H9 (cell line): ENCODE measurements around the gene PRSS50. TPM values are rescaled to one million over a fixed set of nuclear protein-coding genes. Genes with fewer than 3 reads are reported as not detected.

Experiments
- DNase-seq: peaks from one replicate; pipeline ENCODE4 v3.0.0-alpha.2; 2017
- H2AFZ ChIP-seq: one replicate; pipeline ENCODE4 v1.6.1; 2013; ENCODE audit warnings: mild to moderate bottlenecking, low read length, control low read depth, moderate library complexity
- H2AK5ac ChIP-seq: 2 replicates; pipeline ENCODE4 v1.6.1; 2013; ENCODE audit warnings: low read length, control low read depth, mixed read lengths; ENCODE audit not compliant: insufficient read length
- H2BK120ac ChIP-seq: one replicate; pipeline ENCODE4 v1.6.1; 2013; ENCODE audit warnings: low read depth, mild to moderate bottlenecking, low read length, control low read depth, inconsistent platforms; ENCODE audit not compliant: poor library complexity, severe bottlenecking
- H2BK12ac ChIP-seq: 2 replicates; pipeline ENCODE4 v1.6.1; 2013; ENCODE audit warnings: low read length, control low read depth, mixed read lengths, low read depth; ENCODE audit not compliant: insufficient read length
- H2BK15ac ChIP-seq: 2 replicates; pipeline ENCODE4 v1.6.1; 2013; ENCODE audit warnings: low read depth, low read length, control low read depth
- H2BK20ac ChIP-seq: one replicate; pipeline ENCODE4 v1.6.1; 2013; ENCODE audit warnings: low read depth, mild to moderate bottlenecking, low read length, control low read depth, inconsistent platforms; ENCODE audit not compliant: poor library complexity, severe bottlenecking
- H2BK5ac ChIP-seq: 2 replicates; pipeline ENCODE4 v1.6.1; 2013; ENCODE audit warnings: low read length, control low read depth, mixed read lengths; ENCODE audit not compliant: insufficient read length
- H3K14ac ChIP-seq: 2 replicates; pipeline ENCODE4 v1.6.1; 2013; ENCODE audit warnings: low read length, control low read depth; ENCODE audit not compliant: insufficient read depth
- H3K18ac ChIP-seq: 2 replicates; pipeline ENCODE4 v1.6.1; 2013; ENCODE audit warnings: low read depth, mild to moderate bottlenecking, mixed read lengths, low read length, control low read depth; ENCODE audit not compliant: insufficient read length
- H3K23ac ChIP-seq: 2 replicates; pipeline ENCODE4 v1.6.1; 2013; ENCODE audit warnings: low read length, control low read depth, mixed read lengths, low read depth; ENCODE audit not compliant: insufficient read length
- H3K23me2 ChIP-seq: 2 replicates; pipeline ENCODE4 v1.6.1; 2013; ENCODE audit warnings: low read depth, mild to moderate bottlenecking, mixed read lengths, low read length, control low read depth; ENCODE audit not compliant: insufficient read length, poor library complexity, severe bottlenecking
- H3K27ac ChIP-seq: 2 replicates; pipeline ENCODE4 v1.5.1; 2013; ENCODE audit warnings: low read length, control low read depth, mixed read lengths, low read depth; ENCODE audit not compliant: insufficient read length
- H3K27me3 ChIP-seq: 2 replicates; pipeline ENCODE4 v1.6.1; 2013; ENCODE audit warnings: low read length, control low read depth, inconsistent platforms; ENCODE audit not compliant: insufficient read depth
- H3K4ac ChIP-seq: 2 replicates; pipeline ENCODE4 v1.6.1; 2013; ENCODE audit warnings: low read depth, mild to moderate bottlenecking, control low read depth, inconsistent platforms, low read length, moderate library complexity
- H3K4me1 ChIP-seq: 2 replicates; pipeline ENCODE4 v1.6.1; 2013; ENCODE audit warnings: low read length, control low read depth, inconsistent platforms; ENCODE audit not compliant: insufficient read depth
- H3K4me2 ChIP-seq: 2 replicates; pipeline ENCODE4 v1.6.1; 2013; ENCODE audit warnings: low read length, control low read depth, mixed read lengths; ENCODE audit not compliant: insufficient read length, insufficient read depth
- H3K56ac ChIP-seq: 2 replicates; pipeline ENCODE4 v1.6.1; 2013; ENCODE audit warnings: low read depth, mild to moderate bottlenecking, mixed read lengths, low read length, control low read depth; ENCODE audit not compliant: insufficient read length
- H3K79me1 ChIP-seq: 2 replicates; pipeline ENCODE4 v1.6.1; 2013; ENCODE audit warnings: low read depth, mild to moderate bottlenecking, moderate library complexity, low read length, control low read depth, inconsistent platforms; ENCODE audit not compliant: insufficient read depth, poor library complexity, severe bottlenecking
- H3K79me2 ChIP-seq: 2 replicates; pipeline ENCODE4 v1.6.1; 2013; ENCODE audit warnings: low read length, control low read depth, inconsistent platforms; ENCODE audit not compliant: insufficient read depth
- H3K9ac ChIP-seq: 2 replicates; pipeline ENCODE4 v1.6.1; 2013; ENCODE audit warnings: low read length, control low read depth, mixed read lengths; ENCODE audit not compliant: insufficient read length; ENCODE audit errors: extremely low read depth
- H3K9me3 ChIP-seq: one replicate; pipeline ENCODE4 v1.6.1; 2013; ENCODE audit warnings: low read depth, low read length, inconsistent platforms; ENCODE audit not compliant: control insufficient read depth
- H3T11ph ChIP-seq: one replicate; pipeline ENCODE4 v1.6.1; 2013; ENCODE audit warnings: mild to moderate bottlenecking, low read length, control low read depth, inconsistent platforms
- H4K20me1 ChIP-seq: one replicate; pipeline ENCODE4 v1.6.1; 2013; ENCODE audit not compliant: control insufficient read depth, insufficient read length, insufficient read depth
- H4K5ac ChIP-seq: 2 replicates; pipeline ENCODE4 v1.6.1; 2013; ENCODE audit warnings: low read depth, mild to moderate bottlenecking, mixed read lengths, low read length, control low read depth; ENCODE audit not compliant: insufficient read length
- H4K8ac ChIP-seq: replicated peaks from 2 replicates; pipeline ENCODE4 v1.6.1; 2013; ENCODE audit warnings: low read length, control low read depth, mixed read lengths, low read depth; ENCODE audit not compliant: insufficient read length
- H4K91ac ChIP-seq: 2 replicates; pipeline ENCODE4 v1.6.1; 2013; ENCODE audit warnings: low read depth, mild to moderate bottlenecking, moderate library complexity, mixed read lengths, low read length, control low read depth; ENCODE audit not compliant: insufficient read length
- H3K27ac Mint-ChIP-seq, 3 experiments: 2 replicates in 2 of 3; 3 replicates in 1 of 3; pipeline ENCODE4 v1.8.0; 2020 to 2021; ENCODE audit warnings: mixed read lengths in 3 of 3, mild to moderate bottlenecking in 1 of 3, moderate library complexity in 1 of 3
- H3K27me3 Mint-ChIP-seq: 2 replicates; pipeline ENCODE4 v1.8.0; 2021; ENCODE audit warnings: low read depth, mild to moderate bottlenecking, moderate library complexity, mixed read lengths
- H3K36me3 Mint-ChIP-seq, 3 experiments: 2 replicates in 2 of 3; 3 replicates in 1 of 3; pipeline ENCODE4 v1.8.0; 2020 to 2021; ENCODE audit warnings: low read depth in 3 of 3, mixed read lengths in 3 of 3; ENCODE audit not compliant: insufficient read depth in 1 of 3
- H3K4me1 Mint-ChIP-seq, 2 experiments: 2 replicates each; pipeline ENCODE4 v1.8.0; 2020; ENCODE audit warnings: mixed read lengths in 2 of 2
- H3K4me3 Mint-ChIP-seq, 2 experiments: 2 replicates in 1 of 2; 3 replicates in 1 of 2; pipeline ENCODE4 v1.8.0; 2020 to 2021; ENCODE audit warnings: mild to moderate bottlenecking in 2 of 2, mixed read lengths in 2 of 2, moderate library complexity in 1 of 2
- H3K9me3 Mint-ChIP-seq, 2 experiments: 2 replicates in 1 of 2; 3 replicates in 1 of 2; pipeline ENCODE4 v1.8.0; 2020; ENCODE audit warnings: mild to moderate bottlenecking in 2 of 2, mixed read lengths in 2 of 2, moderate library complexity in 1 of 2
- CTCF ChIP-seq: fragments of 200-600 bp; sonication (generic); conservative IDR thresholded peaks from 3 replicates; pipeline ENCODE4 v1.8.0; 2021; ENCODE audit warnings: antibody characterized with exemption, mild to moderate bottlenecking
- WGBS: extraction: QIAGEN DNeasy Blood & Tissue Kit; methylation state at CpG from one replicate; pipeline ENCODE4 v1.1.7; 2013; ENCODE audit warnings: missing lambda C conversion rate, low lambda C conversion rate, mixed read lengths; ENCODE audit not compliant: insufficient read length; ENCODE audit errors: extremely low coverage; 5-methylcytosine and 5-hydroxymethylcytosine counted together
- total RNA-seq: library from RNA; stranded (reverse); gene quantifications from 2 replicates; pipeline ENCODE4 v1.2.1, GENCODE V29; 2021

The PRSS50 gene
- total RNA-seq, 1 experiment from 2014 or later: 0.24 TPM

- no peak overlapping the region for H3K14ac ChIP-seq
- no peaks in the 10 kb centered on the region for H3K79me2 ChIP-seq
- H4K91ac ChIP-seq: no peak overlapping the region
- H3K23me2 ChIP-seq: no peaks in the 10 kb centered on the region
- H4K8ac ChIP-seq: no peak overlapping the region
- H3K27me3 ChIP-seq: no peaks in the 10 kb centered on the region
- H3K18ac ChIP-seq: no peak overlapping the region
- H3K9ac ChIP-seq: no peak overlapping the region
- no peaks in the 10 kb centered on the region for H3K79me1 ChIP-seq
- no peak overlapping the region for H2AFZ ChIP-seq
- no peaks in the 10 kb centered on the region for H3K4me1 ChIP-seq
- H3K56ac ChIP-seq: no peak overlapping the region
- H2BK20ac ChIP-seq: no peak overlapping the region
- H4K20me1 ChIP-seq: no peaks in the 10 kb centered on the region
- no peak overlapping the region for H2AK5ac ChIP-seq
- no peak overlapping the region for H3K4me3 Mint-ChIP-seq
- no peak overlapping the region for H3K27ac Mint-ChIP-seq
- no peak overlapping the region for H3K23ac ChIP-seq
- H3K4me2 ChIP-seq: no peak overlapping the region
- H3K27ac ChIP-seq: no peak overlapping the region
- H3K36me3 Mint-ChIP-seq: no peaks in the 10 kb centered on the region
- H3K9me3 ChIP-seq: no peaks in the 10 kb centered on the region
- H3K4me1 Mint-ChIP-seq: peaks cover 5 to 8% of the 10 kb centered on the region in 2 experiments
- TF ChIP-seq CTCF: no peak
- H4K5ac ChIP-seq: no peak overlapping the region
- H2BK12ac ChIP-seq: no peak overlapping the region
- no peak overlapping the region for H2BK5ac ChIP-seq
- H2BK120ac ChIP-seq: no peak overlapping the region
- H3K27me3 Mint-ChIP-seq: peaks cover 4% of the 10 kb centered on the region
- no peak overlapping the region for H2BK15ac ChIP-seq
- no CpG with 5 or more reads among the region's 2 CpGs for WGBS
- DNase-seq: no peak
- H3K9me3 Mint-ChIP-seq: peaks cover 0 to 2% of the 10 kb centered on the region in 2 experiments; a peak in 1 of 5 replicates
- H3K4ac ChIP-seq: no peak overlapping the region
- H3T11ph ChIP-seq: no peak overlapping the region
These were observed 1.4 kb upstream of the PRSS50 start for GRCh38 chr3:46719044-46719565.
